Spleen (tissue), 11 donors: ENCODE results near the gene PLD4. TPM values are rescaled to one million over a fixed set of nuclear protein-coding genes. Genes with fewer than 3 reads are reported as not detected.
A peak's percentile ranks its signal among the peaks of the same experiment; 100 is the strongest.

Experiments
- DNase-seq: peaks from one replicate; pipeline ENCODE4 v3.0.0-alpha.2; 2020
- H3K27ac ChIP-seq, 8 donors: fragments of 200-600 bp; sonication (generic) in 7 of 8; 1 replicate in 4 of 8; 2 replicates in 4 of 8; pipeline versions ENCODE4 v1.5.0 to v1.8.0; 2016 to 2021; ENCODE audit warnings: inconsistent platforms in 4 of 8, mild to moderate bottlenecking in 4 of 8, moderate library complexity in 1 of 8
- H3K27me3 ChIP-seq, 7 donors: fragments of 200-600 bp; sonication (generic) in 6 of 7; replicated peaks in 1 of 7; 1 replicate in 4 of 7; 2 replicates in 3 of 7; pipeline versions ENCODE4 v1.5.0 to v1.8.0; 2016 to 2021; ENCODE audit warnings: inconsistent platforms in 3 of 7, mild to moderate bottlenecking in 1 of 7
- H3K36me3 ChIP-seq, 6 donors: fragments of 200-600 bp; sonication (generic) in 5 of 6; 1 replicate in 4 of 6; 2 replicates in 2 of 6; pipeline versions ENCODE4 v1.5.0 to v1.8.0; 2016 to 2021; ENCODE audit warnings: inconsistent platforms in 2 of 6
- H3K4me1 ChIP-seq, 6 donors: fragments of 200-600 bp; sonication (generic) in 5 of 6; 1 replicate in 3 of 6; 2 replicates in 3 of 6; pipeline versions ENCODE4 v1.5.0 to v1.8.0; 2016 to 2021; ENCODE audit warnings: inconsistent platforms in 3 of 6
- H3K4me3 ChIP-seq, 8 donors: fragments of 200-600 bp; sonication (generic) in 7 of 8; 1 replicate in 4 of 8; 2 replicates in 4 of 8; pipeline versions ENCODE4 v1.5.0 to v1.8.0; 2016 to 2021; ENCODE audit warnings: inconsistent platforms in 4 of 8, mild to moderate bottlenecking in 4 of 8, moderate library complexity in 2 of 8
- H3K9me3 ChIP-seq, 8 donors: fragments of 200-600 bp; sonication (generic) in 7 of 8; 1 replicate in 4 of 8; 2 replicates in 4 of 8; pipeline versions ENCODE4 v1.5.0 to v1.8.0; 2016 to 2021; ENCODE audit warnings: inconsistent platforms in 4 of 8
- POLR2A ChIP-seq, 3 donors: fragments of 450-650 bp; IDR thresholded peaks; one replicate each; pipeline ENCODE4 v1.5.1; 2017; ENCODE audit warnings: antibody characterized with exemption in 3 of 3, mild to moderate bottlenecking in 1 of 3
- POLR2AphosphoS5 ChIP-seq, 3 donors: sonication (generic); formaldehyde crosslinking; IDR thresholded peaks; one replicate each; pipeline ENCODE4 v1.5.1; 2017; ENCODE audit warnings: antibody characterized with exemption in 3 of 3
- WGBS, 5 donors: extraction: QIAGEN DNeasy Blood & Tissue Kit in 3 of 5; methylation state at CpG; one replicate each; pipeline versions ENCODE4 v1.1.5 to v1.1.7; 2013 to 2018; 5-methylcytosine and 5-hydroxymethylcytosine counted together
- intact Hi-C: fragments of 100-400 bp; cut with DNase I; formaldehyde crosslinking; loops from one replicate; pipeline ENCODE4 v1.15.0; 2023; ENCODE audit warnings: low total_unique reads
- polyA plus RNA-seq, 3 donors: library from polyadenylated mRNA; stranded (reverse); fragments of 200-250 nt; gene quantifications; one replicate each; pipeline ENCODE4 v1.2.1, GENCODE V29; 2013
- total RNA-seq, 7 donors: library from RNA; depleted of rRNA in 3 of 7; stranded (reverse); fragments of >200 nt in 3 of 7; fragmentation: NEBNext Ultra II Directional in 4 of 7; extraction: Animal tissue kit (Norgen Biotek cat#: 25700) in 4 of 7; gene quantifications; one replicate each; pipeline versions ENCODE4 v1.1.0 to v1.2.1, GENCODE V29; 2016 to 2021
- TF ChIP-seq, protein P1 (sequence below), 11 experiments: fragments of 200-600 bp in 7 of 11; fragments of 450-650 bp in 4 of 11; sonication (generic) in 4 of 11; IDR thresholded peaks in 8 of 11; conservative IDR thresholded peaks in 3 of 11; 1 replicate in 7 of 11; 2 replicates in 4 of 11; pipeline versions ENCODE4 v1.4.0 to v1.8.0; 2016 to 2021; ENCODE audit warnings: antibody characterized with exemption in 11 of 11, inconsistent platforms in 4 of 11, mild to moderate bottlenecking in 1 of 11
- donor health status: healthy with polysubstance abuse.
- donor health status: DM: no; HTN: no; CAD: no; lungs with moderate emphysema.
- donor health status: DM: no; HTN: no; CAD: no.
- donor health status: Bipolar disorder and iron deficiency.
- donor health status: healthy.
- donor health status: DM: no; HTN: no; CAD: no.
- donor health status: DM: yes; HTN: yes; CAD: no.

PLD4 gene
- total and polyA plus RNA-seq, 10 donors = 5.4 to 31.3 (median 22.9) TPM

DNA sequence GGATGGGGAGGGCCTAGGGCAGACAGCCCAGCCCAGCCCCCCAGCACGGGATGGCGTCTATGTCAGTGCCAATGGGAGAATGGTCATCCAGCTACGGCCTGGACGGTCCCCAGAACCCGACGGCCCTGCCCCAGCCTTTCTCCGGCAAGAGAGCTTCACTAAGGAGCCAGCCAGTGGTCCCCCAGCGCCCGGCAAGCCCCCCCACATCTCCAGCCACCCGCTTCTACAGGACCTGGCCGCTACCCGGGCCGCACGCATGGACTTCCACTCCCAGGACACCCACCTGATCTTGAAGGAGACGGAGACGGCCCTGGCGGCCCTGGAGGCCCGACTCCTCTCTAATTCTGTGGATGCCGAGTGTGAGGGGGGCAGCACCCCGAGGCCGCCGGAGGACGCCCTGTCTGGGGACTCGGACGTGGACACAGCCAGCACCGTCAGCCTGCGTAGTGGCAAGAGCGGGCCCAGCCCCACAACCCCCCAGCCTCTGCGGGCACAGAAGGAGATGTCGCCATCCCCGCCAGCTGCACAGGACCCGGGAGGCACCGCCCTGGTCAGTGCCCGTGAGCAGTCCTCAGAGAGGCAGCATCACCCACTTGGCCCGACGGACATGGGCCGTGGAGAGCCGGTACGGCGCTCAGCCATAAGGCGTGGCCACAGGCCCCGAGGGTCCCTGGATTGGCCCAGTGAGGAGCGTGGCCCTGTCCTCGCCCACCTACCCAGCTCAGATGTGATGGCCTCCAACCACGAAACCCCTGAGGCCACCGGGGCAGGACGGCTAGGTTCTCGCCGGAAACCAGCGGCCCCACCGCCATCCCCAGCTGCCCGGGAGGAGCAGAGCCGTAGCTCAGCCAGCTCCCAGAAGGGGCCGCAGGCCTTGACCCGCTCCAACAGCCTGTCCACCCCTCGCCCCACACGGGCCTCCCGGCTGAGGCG, 37.7 kb upstream of the PLD4 start:
- Histone ChIP-seq H3K27me3 (no peaks in the 10 kb centered on the region), H3K27ac (no peak overlapping the region), H3K4me3 (no peak overlapping the region), H3K36me3 (peaks cover 0 to 48% (median 6%) of the 10 kb centered on the region in 6 donors), H3K9me3 (no peaks in the 10 kb centered on the region), H3K4me1 (no peaks in the 10 kb centered on the region)
- TF ChIP-seq POLR2A (IDR thresholded peaks at IDR 0.05) = no peak
- no peak for TF ChIP-seq POLR2AphosphoS5 (IDR thresholded peaks at IDR 0.05)
- TF ChIP-seq, protein P1, sequence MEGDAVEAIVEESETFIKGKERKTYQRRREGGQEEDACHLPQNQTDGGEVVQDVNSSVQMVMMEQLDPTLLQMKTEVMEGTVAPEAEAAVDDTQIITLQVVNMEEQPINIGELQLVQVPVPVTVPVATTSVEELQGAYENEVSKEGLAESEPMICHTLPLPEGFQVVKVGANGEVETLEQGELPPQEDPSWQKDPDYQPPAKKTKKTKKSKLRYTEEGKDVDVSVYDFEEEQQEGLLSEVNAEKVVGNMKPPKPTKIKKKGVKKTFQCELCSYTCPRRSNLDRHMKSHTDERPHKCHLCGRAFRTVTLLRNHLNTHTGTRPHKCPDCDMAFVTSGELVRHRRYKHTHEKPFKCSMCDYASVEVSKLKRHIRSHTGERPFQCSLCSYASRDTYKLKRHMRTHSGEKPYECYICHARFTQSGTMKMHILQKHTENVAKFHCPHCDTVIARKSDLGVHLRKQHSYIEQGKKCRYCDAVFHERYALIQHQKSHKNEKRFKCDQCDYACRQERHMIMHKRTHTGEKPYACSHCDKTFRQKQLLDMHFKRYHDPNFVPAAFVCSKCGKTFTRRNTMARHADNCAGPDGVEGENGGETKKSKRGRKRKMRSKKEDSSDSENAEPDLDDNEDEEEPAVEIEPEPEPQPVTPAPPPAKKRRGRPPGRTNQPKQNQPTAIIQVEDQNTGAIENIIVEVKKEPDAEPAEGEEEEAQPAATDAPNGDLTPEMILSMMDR (IDR thresholded peaks at IDR 0.05 in 8 of 11, conservative IDR thresholded peaks at IDR 0.05 in 3 of 11) = no peak
- 92 to 96% (median 94%) methylated on average over 28 to 59 of the region's 59 CpGs for WGBS, 5 donors
- DNase-seq = peak; percentile 72
- intact Hi-C loops = no loop called here

DNA sequence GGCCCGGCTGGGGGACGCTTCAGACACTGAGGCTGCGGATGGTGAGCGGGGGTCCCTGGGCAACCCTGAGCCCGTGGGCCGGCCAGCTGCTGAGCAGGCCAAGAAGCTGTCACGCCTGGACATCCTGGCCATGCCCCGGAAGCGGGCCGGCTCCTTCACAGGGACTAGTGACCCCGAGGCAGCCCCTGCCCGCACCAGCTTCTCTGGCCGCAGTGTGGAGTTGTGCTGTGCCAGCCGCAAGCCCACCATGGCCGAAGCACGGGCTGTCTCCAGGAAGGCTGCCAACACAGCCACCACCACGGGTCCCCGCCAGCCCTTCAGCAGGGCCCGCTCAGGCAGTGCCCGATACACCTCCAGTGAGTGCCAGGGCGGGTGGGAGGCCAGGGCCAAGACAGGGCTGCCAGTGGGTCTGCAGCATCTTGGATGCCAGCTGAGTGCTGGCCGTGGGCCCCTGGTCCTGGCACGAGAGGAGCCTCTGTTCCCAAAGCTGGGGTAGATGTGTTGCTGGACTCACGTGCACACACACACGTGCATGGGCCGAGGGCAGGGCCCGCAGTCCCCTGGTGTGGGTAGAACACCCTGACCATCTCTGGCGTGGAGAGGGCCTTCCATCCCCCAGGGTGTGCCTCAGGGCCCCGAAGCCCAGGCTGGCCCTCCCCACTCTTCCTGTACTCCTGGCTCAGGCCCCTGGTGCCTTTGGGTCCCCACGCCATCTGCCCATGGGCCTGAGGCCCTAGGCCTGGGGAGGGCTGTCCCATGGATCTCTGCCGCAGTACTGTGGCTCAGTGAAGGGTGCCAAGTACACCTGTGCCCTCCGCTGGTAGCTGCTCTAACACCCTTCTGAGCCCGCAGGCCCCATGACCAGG, 36.8 kb upstream of the PLD4 start:
- intact Hi-C loops = no loop called here
- Histone ChIP-seq H3K36me3 (peaks cover 0 to 48% (median 6%) of the 10 kb centered on the region in 6 donors), H3K4me3 (no peak overlapping the region), H3K27me3 (no peaks in the 10 kb centered on the region), H3K27ac (no peak overlapping the region), H3K4me1 (no peaks in the 10 kb centered on the region), H3K9me3 (no peaks in the 10 kb centered on the region)
- peak; percentile 75 for DNase-seq
- WGBS, 5 donors = 90 to 98% (median 95%) methylated on average over 8 to 33 of the region's 33 CpGs
- no peak for TF ChIP-seq POLR2A (IDR thresholded peaks at IDR 0.05)
- TF ChIP-seq, protein P1 (IDR thresholded peaks at IDR 0.05 in 8 of 11, conservative IDR thresholded peaks at IDR 0.05 in 3 of 11) = no peak
- TF ChIP-seq POLR2AphosphoS5 (IDR thresholded peaks at IDR 0.05) = no peak

DNA sequence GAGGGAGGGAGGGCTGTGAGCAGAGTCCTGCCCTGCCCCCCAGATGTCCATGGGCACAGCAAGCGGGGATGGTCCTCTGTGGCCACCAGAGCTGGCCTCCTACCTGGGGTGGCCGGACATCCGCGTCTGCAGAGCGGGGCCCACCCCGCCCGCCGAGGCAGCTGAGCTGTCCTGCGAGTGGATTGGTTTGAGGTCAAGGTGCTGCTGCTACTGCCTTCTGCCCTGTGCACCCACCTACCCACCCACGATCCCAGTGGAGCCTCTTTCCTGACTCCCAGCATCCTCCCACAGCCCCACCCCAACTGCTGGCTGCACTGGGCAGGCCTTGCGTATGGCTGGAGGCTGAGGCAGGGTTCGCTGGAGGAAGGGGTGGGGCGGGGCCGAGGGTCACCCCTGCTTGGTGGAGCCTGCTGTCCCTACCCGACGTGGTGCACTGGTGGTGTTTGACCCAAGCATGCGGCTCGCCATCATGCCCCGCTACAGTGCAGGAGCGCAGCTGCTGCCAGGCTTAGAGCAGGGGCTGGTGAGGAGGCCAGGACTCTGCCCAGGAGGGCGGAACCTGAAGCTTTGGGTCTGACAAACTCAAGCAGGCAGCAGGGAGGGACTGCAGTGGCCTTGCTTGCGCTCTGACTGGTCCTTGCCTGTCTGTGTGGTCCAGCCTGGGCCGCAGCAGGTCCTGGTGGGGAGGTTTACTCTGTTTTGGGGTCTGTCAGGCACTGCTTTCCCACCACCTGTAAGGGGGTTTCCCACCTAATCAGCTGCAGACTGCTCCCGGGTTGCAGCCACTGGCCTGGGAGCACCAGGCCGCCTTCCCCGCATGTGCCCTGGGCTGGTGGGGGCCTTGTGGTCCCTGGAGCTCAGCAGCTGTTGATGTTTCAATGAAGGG, 35.9 kb upstream of the PLD4 start:
- H3K4me3 ChIP-seq = no peak overlapping the region
- H3K27ac ChIP-seq = no peak overlapping the region
- intact Hi-C loops = no loop called here
- H3K36me3 ChIP-seq = peaks cover 0 to 41% (median 6%) of the 10 kb centered on the region in 6 donors
- WGBS, 5 donors = 85 to 92% (median 89%) methylated on average over 17 to 26 of the region's 26 CpGs
- no peaks in the 10 kb centered on the region for H3K9me3 ChIP-seq
- DNase-seq = peak; percentile 67
- TF ChIP-seq POLR2AphosphoS5 (IDR thresholded peaks at IDR 0.05) (no peak), POLR2A (IDR thresholded peaks at IDR 0.05) (no peak)
- TF ChIP-seq, protein P1 (IDR thresholded peaks at IDR 0.05 in 8 of 11, conservative IDR thresholded peaks at IDR 0.05 in 3 of 11) = no peak
- H3K4me1 ChIP-seq = peaks cover 0 to under 1% (median 0%) of the 10 kb centered on the region in 6 donors
- no peaks in the 10 kb centered on the region for H3K27me3 ChIP-seq
